ENCODE data around the gene JCAD.
"Not testable (repeated sequence)": the region's sequence is repeated elsewhere in the genome, so short reads cannot be mapped to it uniquely, and the experiment has no call there.

Gene JCAD

DNA sequence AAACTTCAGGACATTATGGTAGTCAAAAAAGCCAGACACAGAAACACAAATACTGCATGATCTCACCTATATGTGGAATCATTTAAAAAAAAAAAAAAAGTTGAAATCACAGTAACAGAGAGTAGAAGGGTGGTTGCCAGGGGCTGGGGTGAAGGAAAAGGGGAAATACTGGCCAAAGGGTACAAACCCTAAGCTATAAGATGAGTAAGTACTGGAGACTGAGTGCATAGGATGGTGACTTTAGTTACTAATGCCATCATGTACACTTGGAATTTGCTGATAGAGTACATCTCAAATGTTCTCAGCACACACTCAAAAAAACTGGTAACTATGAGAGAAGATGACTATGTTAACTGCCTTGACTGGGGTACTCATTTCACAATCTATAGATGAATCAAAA is 39.9 kb downstream of the JCAD start:
- no peak for DNase-seq

GRCh38 chr10:30018496-30018895 is 40.9 kb downstream of the JCAD start:
- DNase-seq: no peak

DNA sequence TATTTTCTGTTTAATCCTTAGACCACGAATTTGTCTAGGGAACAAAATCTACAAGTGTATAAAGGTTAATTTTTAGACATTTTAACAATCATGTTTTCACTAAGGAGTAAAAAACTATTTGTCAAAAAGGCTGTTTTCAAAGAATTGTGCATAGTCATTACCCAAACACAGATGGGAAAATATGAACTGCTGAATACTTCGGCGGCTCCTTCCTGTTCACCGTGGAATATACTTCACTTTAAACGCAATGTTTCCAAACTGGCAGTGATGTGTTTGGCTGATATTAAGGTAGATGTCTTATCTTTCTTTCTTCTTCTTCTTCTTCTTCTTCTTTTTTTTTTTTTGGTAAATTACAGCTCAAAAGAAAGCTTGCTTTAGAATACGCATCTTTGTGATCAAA is 41.4 kb downstream of the JCAD start:
- DNase-seq: no peak

DNA sequence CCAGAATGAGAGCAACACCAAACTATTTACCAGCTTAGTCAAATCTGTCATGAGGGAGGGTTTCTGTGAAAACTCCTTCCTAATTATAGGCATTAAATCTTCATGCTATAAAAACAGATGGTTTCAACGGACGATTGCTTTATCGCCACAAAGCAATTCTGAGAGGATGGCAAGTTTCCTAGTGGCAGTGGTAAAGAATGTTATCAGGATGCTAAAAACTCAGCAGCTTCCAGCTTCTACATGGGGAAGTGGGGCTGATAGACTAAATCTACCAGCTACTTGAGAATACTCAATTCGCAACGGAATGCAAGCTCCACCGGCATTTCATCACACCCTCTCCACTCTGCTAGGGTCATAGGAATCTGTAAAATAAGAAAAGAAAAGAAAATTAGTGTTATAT is 41.8 kb downstream of the JCAD start:
- no peak for DNase-seq

- DNase-seq: no peak
Measured at GRCh38 chr10:30014511-30014910, 44.9 kb downstream of the JCAD start.

DNA sequence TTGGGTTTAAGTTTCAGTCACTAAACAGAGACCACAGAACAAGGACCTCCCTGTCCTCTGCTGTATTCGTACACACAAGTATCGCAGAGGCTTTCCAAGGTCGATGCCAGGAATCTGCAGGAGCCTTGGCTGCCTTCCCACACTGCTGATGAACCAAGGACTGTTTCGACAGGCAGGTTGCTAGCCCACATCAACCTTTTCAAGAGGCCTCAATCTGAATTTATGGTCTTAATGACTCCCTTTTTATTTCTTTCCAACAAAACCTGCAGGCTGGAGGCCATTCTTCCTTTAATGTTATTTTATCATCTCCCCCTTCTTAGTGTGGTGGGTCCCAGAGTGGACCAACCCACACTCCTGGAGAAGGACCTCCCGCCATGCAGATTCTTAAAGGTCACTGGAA is 45.6 kb downstream of the JCAD start:
- DNase-seq: peak; percentile 22

- DNase-seq: no peak
Measured at GRCh38 chr10:30011956-30012647, 47.3 kb downstream of the JCAD start.

DNA sequence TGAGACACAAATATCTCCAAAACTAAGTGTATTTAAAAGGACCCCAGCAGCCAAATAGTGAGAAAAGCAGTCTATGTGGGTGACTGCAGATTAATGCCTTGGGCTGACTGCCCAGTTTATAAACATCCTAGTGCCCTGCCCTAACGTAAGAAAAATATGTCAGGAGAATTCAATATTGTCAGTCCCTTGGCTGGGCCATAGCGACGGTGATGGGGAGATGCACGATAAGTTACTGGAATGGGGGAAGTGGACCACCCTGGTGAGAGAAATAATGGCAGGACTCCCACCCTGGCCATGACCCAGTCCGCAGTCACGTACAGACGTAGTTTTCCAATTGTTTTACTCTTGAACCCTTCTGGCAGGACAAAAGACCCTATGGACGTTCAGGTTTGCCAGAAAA is 48.0 kb downstream of the JCAD start:
- DNase-seq: no peak

- DNase-seq: no peak
Measured at GRCh38 chr10:30007406-30007805, 52.0 kb downstream of the JCAD start.

DNA sequence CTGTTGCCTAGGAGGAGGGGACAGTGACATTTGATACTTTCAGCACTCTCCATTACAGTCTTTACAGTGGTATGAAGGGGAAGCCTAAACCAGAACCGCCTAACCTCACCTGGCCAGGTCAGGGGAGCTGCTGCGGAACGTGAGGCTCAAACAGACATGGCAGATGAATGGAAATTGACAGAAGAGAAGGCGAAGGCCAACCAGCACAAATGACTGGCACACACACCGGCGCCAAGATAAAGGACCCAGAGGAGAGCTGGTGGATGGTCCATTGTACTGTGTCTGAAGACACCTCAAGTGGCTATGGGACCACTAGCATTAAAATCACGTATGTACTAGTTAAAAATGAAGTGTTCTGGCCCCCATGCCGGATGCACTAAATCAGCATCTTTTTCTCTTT is 53.0 kb downstream of the JCAD start:
- no peak for DNase-seq

GRCh38 chr10:30005116-30005515 is 54.3 kb downstream of the JCAD start:
- DNase-seq: not testable (repeated sequence)

DNA sequence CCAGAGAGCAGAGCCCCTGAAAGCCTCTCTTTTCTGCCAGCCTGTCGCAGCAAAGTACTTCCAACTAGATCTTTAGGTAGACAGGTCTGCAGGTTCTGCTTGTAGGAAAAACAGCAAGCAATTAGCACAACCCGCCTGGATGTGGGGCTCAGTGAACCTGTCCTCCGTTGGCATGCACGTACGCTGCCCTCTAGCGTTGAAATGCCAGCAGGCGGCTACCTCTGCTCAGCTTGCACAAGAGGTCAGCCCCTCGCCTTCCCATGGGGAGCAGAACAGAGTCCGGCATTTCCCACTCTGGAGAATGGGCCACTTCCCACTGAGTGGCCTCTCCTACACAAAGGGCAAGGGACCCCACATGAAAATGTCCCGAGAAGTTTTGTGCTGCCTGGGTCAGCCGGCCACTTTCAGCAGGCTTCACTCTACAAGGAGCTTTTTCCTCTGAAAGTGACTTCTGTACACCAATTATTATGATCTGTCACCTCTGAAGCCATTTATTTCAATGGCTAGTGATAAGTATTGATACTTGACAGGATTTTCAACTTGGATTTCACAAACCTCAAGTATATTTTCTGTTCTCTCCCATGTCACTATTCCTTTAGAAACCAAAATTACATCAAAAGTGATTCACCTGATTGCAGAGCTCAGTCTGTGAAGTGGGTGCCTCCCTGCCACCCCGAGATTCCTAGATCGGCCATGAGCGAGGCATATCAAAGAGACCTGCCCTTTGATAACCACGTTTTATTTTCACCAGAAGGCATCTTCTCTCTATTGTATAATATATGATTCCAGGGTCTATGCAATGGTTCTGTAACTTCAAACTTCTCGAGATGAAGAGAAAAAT is 56.7 kb downstream of the JCAD start:
- DNase-seq: peak; percentile 3

DNA sequence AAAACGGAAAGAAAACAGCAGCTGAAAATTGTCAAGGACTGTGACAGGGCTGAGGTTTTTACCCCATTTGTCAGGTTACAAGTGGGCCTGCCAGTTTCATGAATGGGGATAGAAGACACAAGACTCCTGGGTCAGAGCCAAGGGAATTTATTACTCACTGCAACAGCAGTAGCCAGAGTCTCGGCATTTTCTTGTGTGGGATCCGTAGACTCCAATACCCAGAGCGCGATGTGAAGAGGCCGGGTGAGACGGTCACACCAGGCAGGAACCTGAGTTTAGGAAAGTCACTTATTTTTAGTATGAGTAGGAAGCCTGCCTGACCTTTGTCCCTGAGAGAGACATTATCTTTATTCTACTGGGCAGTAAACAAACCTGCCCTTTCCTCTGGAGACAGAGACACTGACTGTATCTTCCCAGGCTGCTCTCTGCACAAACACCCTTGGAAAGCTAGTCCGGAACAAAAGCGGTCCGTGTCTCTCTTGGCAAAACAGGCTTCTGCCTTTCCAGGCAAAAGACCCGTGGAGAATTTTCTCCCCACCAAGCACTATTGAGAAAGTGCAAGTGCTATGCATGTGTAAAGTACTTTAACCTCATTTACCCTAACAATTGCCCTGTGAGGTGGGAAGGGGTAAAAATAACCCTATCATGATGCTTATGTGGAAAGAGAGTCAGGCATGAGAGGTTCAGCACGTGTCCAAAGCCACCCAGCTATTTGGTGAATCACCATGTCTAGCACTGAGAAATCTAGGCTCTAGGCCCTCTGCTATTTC is 58.4 kb downstream of the JCAD start:
- no peak for DNase-seq

- peak; percentile 1 for DNase-seq
Measured at GRCh38 chr10:29998142-29998808, 61.1 kb downstream of the JCAD start.

- no peak for DNase-seq
Measured at GRCh38 chr10:29994811-29995210, 64.6 kb downstream of the JCAD start.

DNA sequence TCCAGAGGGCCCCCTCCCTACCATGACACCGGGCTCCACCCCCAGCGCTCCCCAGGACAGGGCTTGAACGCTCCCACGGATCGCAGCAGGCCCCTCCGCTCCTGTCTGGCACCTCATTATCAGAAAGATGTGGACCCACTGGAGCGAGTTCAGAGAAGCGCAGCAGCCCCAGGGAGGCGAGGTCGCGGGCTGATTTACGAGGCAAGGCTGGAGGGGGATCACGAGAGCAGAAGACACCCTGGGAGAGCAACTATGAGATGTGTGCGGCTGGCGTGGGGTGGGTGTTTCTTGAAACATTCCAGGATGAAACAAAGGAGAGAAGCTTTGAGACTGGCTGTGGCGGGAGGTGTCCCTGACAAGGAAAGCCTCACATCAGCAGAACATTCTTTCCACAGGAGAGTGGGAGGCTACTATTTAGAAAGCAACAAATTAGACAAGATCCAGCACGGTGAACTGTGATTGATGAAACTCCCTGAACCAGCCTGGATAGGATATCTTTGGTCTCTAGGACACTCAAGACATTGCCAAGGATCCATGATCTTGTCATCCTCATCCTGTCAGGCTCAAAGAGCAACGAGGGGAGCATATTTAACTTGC is 66.0 kb downstream of the JCAD start:
- DNase-seq: no peak

DNA sequence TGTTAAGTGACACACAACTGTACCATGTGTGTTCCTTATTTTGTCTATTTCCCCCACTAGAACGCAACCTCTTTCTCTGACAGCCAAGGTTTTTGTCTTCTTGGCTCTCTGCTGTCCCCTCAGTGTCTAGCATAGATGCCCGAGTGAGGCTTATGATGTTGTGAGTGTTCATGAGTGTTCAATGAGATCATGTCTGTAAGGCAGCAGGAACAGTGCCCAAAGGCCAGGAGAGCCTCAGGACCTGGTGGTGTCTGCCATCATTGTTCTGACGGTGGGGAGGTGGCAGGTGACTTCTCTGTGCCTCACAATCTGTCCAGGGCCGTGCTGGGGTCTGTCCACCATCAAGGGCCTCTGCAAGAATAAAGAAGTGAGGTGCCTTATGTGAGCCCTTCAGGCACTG is 66.5 kb downstream of the JCAD start:
- DNase-seq: no peak

DNA sequence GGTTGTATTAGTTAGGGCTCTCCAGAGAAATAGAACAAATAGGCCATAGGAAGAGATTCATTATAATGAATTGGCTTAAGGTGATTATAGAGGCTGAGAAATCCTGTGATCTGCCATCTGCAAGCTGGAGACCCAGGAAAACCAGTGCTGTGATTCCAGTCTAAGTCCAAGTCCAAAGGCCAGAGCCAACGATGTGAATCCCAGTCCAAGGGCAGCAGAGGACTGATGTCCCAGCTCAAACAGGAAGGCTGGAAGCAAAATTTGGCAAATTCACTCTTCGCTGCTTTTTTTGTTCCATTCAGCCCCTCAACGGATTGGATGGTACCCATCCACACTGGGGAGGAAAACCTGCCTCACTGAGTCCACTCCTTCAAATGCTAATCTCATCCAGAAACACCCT is 68.0 kb downstream of the JCAD start:
- DNase-seq: no peak

GRCh38 chr10:29987471-29987870 is 71.9 kb downstream of the JCAD start:
- DNase-seq: no peak

DNA sequence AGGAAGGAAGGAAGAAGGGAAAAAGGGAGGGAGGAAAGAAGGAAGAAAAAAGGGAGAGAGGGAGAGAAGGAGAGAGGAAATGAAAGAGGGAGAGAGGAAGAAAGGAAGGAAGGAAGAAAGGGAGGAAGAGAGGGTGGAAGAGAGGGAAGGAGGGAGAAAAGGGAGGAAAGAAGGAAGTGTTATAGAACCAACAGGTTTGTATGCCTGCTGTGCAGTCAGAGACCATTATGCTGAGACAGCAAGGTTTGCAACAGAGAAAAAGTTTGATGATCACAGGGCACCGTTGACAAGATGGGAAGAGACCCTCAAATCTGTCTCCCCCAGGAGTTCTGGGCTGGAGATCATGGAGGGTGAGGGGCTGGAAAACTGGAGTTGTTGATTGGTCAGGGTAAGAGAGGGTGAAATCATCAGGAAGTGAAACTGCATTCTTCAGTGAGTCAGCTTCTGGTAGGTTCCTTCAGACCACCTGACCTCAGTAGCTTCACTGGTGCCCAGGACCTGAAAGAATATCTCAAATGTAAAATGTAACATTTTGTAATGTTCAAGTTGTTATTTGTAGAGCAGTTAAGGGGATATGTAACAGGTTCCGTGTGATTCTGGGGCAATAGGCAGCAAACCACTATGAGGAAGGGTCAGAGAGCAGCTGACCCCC is 76.3 kb downstream of the JCAD start:
- DNase-seq: no peak

- no peak for DNase-seq
Measured at GRCh38 chr10:29981510-29981909, 77.9 kb downstream of the JCAD start.

DNA sequence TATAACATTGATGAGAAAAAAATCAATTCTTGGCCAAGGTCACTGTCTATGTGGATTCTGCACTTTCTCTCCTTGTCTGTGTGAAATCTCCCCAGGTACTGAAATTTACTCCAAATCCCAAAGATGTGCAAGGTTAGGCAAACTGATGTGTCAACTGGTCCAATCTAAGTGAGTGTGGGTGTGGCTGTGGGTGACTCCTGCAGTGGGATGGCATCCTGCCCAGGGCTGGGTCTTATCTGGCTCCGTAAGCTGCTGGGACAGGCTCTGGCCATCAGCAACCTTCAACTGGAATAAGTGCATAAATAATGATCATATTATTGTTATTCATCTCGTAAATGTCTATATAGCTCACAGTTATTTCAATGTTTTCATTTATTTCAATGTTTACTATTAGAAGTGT is 79.3 kb downstream of the JCAD start:
- no peak for DNase-seq

Data from DMS79 treated with DMSO at 0.1 percent for 48 hours (cell line).